MM.1S (cell line): ENCODE data around the gene MCM6.

ENCODE experiments used
- DNase-seq: peaks from one replicate; pipeline ENCODE4 v3.0.0-alpha.2; 2015
- H2AFZ ChIP-seq: fragments of 300-600 bp; sonication (generic); 2 replicates; pipeline ENCODE4 v1.6.0; 2016; ENCODE audit warnings: antibody characterized with exemption, low read length
- H3F3A ChIP-seq: fragments of 300-600 bp; sonication (generic); 2 replicates; pipeline ENCODE4 v1.6.1; 2016; ENCODE audit warnings: mild to moderate bottlenecking, antibody characterized with exemption, low read length, moderate library complexity, mixed read lengths; ENCODE audit not compliant: insufficient read depth
- H3K27ac ChIP-seq: fragments of 300-600 bp; sonication (generic); 2 replicates; pipeline ENCODE4 v1.5.1; 2016; ENCODE audit warnings: mild to moderate bottlenecking, low read length
- H3K27me3 ChIP-seq: fragments of 300-600 bp; sonication (generic); replicated peaks from 2 replicates; pipeline ENCODE4 v1.6.0; 2016; ENCODE audit warnings: low read length; ENCODE audit not compliant: insufficient read depth
- H3K36me3 ChIP-seq: fragments of 300-600 bp; sonication (generic); replicated peaks from 2 replicates; pipeline ENCODE4 v1.6.1; 2016; ENCODE audit warnings: mild to moderate bottlenecking, low read length, mixed read lengths; ENCODE audit not compliant: insufficient read depth
- H3K4me1 ChIP-seq: fragments of 300-600 bp; sonication (generic); 2 replicates; pipeline ENCODE4 v1.6.1; 2016; ENCODE audit warnings: low read length, mixed read lengths
- H3K4me2 ChIP-seq: fragments of 300-600 bp; sonication (generic); 2 replicates; pipeline ENCODE4 v1.6.0; 2016; ENCODE audit warnings: low read depth, low read length
- H3K4me3 ChIP-seq: fragments of 300-600 bp; sonication (generic); 2 replicates; pipeline ENCODE4 v1.5.1; 2016; ENCODE audit warnings: low read length, mixed read lengths
- H3K79me2 ChIP-seq: fragments of 300-600 bp; sonication (generic); 2 replicates; pipeline ENCODE4 v1.6.1; 2016; ENCODE audit warnings: mixed run types, low read length, mixed read lengths
- H3K9ac ChIP-seq: fragments of 300-600 bp; sonication (generic); 2 replicates; pipeline ENCODE4 v1.6.1; 2016; ENCODE audit warnings: low read length, mixed read lengths
- H3K9me2 ChIP-seq: fragments of 300-600 bp; sonication (generic); replicated peaks from 2 replicates; pipeline ENCODE4 v1.6.1; 2016; ENCODE audit warnings: mild to moderate bottlenecking, low read length, mixed read lengths; ENCODE audit not compliant: insufficient read depth
- H3K9me3 ChIP-seq: fragments of 300-600 bp; sonication (generic); replicated peaks from 2 replicates; pipeline ENCODE4 v1.6.1; 2016; ENCODE audit warnings: mild to moderate bottlenecking, low read length, mixed read lengths; ENCODE audit not compliant: insufficient read depth
- H4K20me1 ChIP-seq: fragments of 300-600 bp; sonication (generic); 2 replicates; pipeline ENCODE4 v1.6.1; 2016; ENCODE audit warnings: mild to moderate bottlenecking, low read length, moderate library complexity, mixed read lengths; ENCODE audit not compliant: insufficient read depth
- EZH2 ChIP-seq: fragments of 300-600 bp; sonication (generic); optimal IDR thresholded peaks from 2 replicates; pipeline ENCODE3; 2017; ENCODE audit warnings: low read depth, mild to moderate bottlenecking, antibody characterized with exemption, low read length, mixed read lengths
- EZH2phosphoT487 ChIP-seq: fragments of 300-600 bp; sonication (generic); IDR thresholded peaks from 2 replicates; pipeline ENCODE4 v1.6.1; 2018; ENCODE audit warnings: antibody characterized with exemption, low read length
- TF ChIP-seq, protein P1 (sequence below): fragments of 300-600 bp; sonication (generic); IDR thresholded peaks from 2 replicates; pipeline ENCODE4 v1.5.1; 2016; ENCODE audit warnings: antibody characterized with exemption, low read length, mixed read lengths

MCM6 gene

DNA sequence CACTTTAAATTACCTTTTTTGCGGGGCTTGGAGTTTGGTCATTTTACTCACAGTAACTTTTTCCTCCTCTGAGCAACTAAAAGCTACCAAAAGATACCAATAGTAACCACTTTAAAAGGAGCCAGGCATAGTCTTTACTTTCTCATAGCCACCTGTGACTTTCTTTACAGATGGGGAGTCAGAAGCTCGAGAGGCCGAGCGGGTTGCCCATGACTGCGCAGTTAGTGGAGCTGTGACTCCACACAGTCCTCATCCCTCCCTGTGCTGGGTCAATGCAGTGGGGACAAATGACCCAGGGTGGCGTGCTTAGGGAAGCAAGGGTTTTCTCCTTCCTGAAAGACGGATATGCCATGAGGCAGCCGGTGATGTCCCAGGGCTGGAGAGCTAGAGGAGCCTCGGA, 51.1 kb downstream of the MCM6 start:
- no peaks in the 10 kb centered on the region for H4K20me1 ChIP-seq
- no peak overlapping the region for H3K4me3 ChIP-seq
- H3K36me3 ChIP-seq: no peaks in the 10 kb centered on the region
- H3K4me1 ChIP-seq: no peaks in the 10 kb centered on the region
- H3K4me2 ChIP-seq: no peak overlapping the region
- TF ChIP-seq EZH2: no peak
- TF ChIP-seq EZH2phosphoT487: no peak
- TF ChIP-seq, protein P1, sequence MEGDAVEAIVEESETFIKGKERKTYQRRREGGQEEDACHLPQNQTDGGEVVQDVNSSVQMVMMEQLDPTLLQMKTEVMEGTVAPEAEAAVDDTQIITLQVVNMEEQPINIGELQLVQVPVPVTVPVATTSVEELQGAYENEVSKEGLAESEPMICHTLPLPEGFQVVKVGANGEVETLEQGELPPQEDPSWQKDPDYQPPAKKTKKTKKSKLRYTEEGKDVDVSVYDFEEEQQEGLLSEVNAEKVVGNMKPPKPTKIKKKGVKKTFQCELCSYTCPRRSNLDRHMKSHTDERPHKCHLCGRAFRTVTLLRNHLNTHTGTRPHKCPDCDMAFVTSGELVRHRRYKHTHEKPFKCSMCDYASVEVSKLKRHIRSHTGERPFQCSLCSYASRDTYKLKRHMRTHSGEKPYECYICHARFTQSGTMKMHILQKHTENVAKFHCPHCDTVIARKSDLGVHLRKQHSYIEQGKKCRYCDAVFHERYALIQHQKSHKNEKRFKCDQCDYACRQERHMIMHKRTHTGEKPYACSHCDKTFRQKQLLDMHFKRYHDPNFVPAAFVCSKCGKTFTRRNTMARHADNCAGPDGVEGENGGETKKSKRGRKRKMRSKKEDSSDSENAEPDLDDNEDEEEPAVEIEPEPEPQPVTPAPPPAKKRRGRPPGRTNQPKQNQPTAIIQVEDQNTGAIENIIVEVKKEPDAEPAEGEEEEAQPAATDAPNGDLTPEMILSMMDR: no peak
- H3K9me3 ChIP-seq: no peaks in the 10 kb centered on the region
- H3K9ac ChIP-seq: no peak overlapping the region
- no peaks in the 10 kb centered on the region for H3K79me2 ChIP-seq
- H3K27ac ChIP-seq: no peak overlapping the region
- no peaks in the 10 kb centered on the region for H3K9me2 ChIP-seq
- H3K27me3 ChIP-seq: no peaks in the 10 kb centered on the region
- H2AFZ ChIP-seq: no peak overlapping the region
- H3F3A ChIP-seq: no peaks in the 10 kb centered on the region
- DNase-seq: no peak

DNA sequence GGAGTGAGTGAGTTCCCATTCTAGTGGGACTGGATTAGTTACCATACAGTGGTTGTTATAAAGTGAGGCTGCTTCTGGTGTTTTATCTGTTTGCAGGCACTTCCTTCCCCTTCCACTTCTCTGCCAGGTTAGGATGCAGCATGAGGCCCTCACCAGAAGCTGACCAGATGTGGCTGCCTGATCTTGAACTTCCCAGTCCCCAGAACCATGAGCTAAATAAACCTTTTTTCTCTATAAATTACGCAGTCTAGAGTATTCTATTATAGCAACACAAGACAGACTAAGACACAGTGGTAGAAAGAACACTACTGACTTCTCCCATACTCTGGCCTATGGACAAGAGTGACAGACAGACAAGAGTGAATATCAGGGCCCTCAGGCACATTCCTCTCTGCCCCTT, 53.4 kb downstream of the MCM6 start:
- Histone ChIP-seq H3K36me3 (no peaks in the 10 kb centered on the region), H3K4me3 (no peak overlapping the region), H3F3A (no peaks in the 10 kb centered on the region), H3K27ac (no peak overlapping the region), H3K9ac (no peak overlapping the region), H3K79me2 (no peaks in the 10 kb centered on the region), H3K4me1 (no peaks in the 10 kb centered on the region), H3K9me3 (no peaks in the 10 kb centered on the region), H3K27me3 (no peaks in the 10 kb centered on the region), H3K4me2 (no peak overlapping the region), H3K9me2 (no peaks in the 10 kb centered on the region), H2AFZ (no peak overlapping the region), H4K20me1 (no peaks in the 10 kb centered on the region)
- DNase-seq: no peak
- TF ChIP-seq, protein P1: no peak
- TF ChIP-seq EZH2 (no peak), EZH2phosphoT487 (no peak)

DNA sequence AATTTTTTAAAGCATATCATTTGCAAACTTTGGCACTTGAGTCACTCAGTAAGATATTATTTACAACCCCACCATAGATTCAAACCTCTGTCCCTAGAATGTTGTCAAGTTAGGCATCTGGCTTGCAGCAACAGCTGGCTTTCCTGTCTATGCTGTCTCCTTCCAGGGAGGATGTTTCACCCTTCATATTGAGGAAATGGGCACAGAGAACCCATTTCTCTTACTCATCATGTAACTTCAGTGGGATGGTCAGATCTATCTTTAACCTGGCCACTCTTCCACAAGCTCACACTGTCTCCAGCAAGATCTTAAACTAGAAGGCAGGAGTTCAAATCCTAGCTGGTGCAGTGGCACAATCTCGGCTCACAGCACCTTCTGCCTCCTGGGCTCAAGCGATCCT, 55.1 kb downstream of the MCM6 start:
- H2AFZ ChIP-seq: no peak overlapping the region
- no peak overlapping the region for H3K9ac ChIP-seq
- H3F3A ChIP-seq: no peaks in the 10 kb centered on the region
- no peak for DNase-seq
- no peaks in the 10 kb centered on the region for H3K9me3 ChIP-seq
- no peak overlapping the region for H3K4me3 ChIP-seq
- no peak overlapping the region for H3K27ac ChIP-seq
- no peak overlapping the region for H3K4me2 ChIP-seq
- no peaks in the 10 kb centered on the region for H3K9me2 ChIP-seq
- TF ChIP-seq, protein P1: no peak
- TF ChIP-seq EZH2phosphoT487 (no peak), EZH2 (no peak)
- no peaks in the 10 kb centered on the region for H3K79me2 ChIP-seq
- H3K4me1 ChIP-seq: no peaks in the 10 kb centered on the region
- H3K27me3 ChIP-seq: no peaks in the 10 kb centered on the region
- no peaks in the 10 kb centered on the region for H3K36me3 ChIP-seq
- no peaks in the 10 kb centered on the region for H4K20me1 ChIP-seq
